CD4-positive, alpha-beta T cell treated with Interleukin-17A for 4 hours (primary cell): Measurements from ENCODE around the gene EFCAB6.
"Not testable (repeated sequence)": the region's sequence is repeated elsewhere in the genome, so short reads cannot be mapped to it uniquely, and the experiment has no call there.

Experiments
- DNase-seq: peaks from one replicate; pipeline ENCODE4 v3.0.0-alpha.2; 2020; ENCODE audit warnings: mixed read lengths

Gene EFCAB6

GRCh38 chr22:43698403-43698802, 113.7 kb downstream of the EFCAB6 start:
- no peak for DNase-seq

GRCh38 chr22:43697894-43698293, 114.2 kb downstream of the EFCAB6 start:
- DNase-seq: no peak

GRCh38 chr22:43693249-43693648, 118.9 kb downstream of the EFCAB6 start:
- DNase-seq: no peak

- no peak for DNase-seq
These were observed 122.7 kb downstream of the EFCAB6 start for GRCh38 chr22:43689356-43689755.

- DNase-seq: no peak
These were observed 129.3 kb downstream of the EFCAB6 start for GRCh38 chr22:43682851-43683250.

GRCh38 chr22:43681731-43682360, 130.3 kb downstream of the EFCAB6 start:
- no peak for DNase-seq

GRCh38 chr22:43670513-43670912, 141.6 kb downstream of the EFCAB6 start:
- no peak for DNase-seq

- DNase-seq: no peak
These were observed 142.9 kb downstream of the EFCAB6 start for GRCh38 chr22:43669190-43669589.

- DNase-seq: no peak
These were observed 144.4 kb downstream of the EFCAB6 start for GRCh38 chr22:43667656-43668055.

GRCh38 chr22:43666457-43666856, 145.6 kb downstream of the EFCAB6 start:
- DNase-seq: no peak

GRCh38 chr22:43658823-43659222, 153.3 kb downstream of the EFCAB6 start:
- DNase-seq: no peak

- not testable (repeated sequence) for DNase-seq
These were observed 155.5 kb downstream of the EFCAB6 start for GRCh38 chr22:43656581-43656980.

GRCh38 chr22:43654271-43654670, 157.8 kb downstream of the EFCAB6 start:
- DNase-seq: no peak

- no peak for DNase-seq
These were observed 159.3 kb downstream of the EFCAB6 start for GRCh38 chr22:43652845-43653244.

- no peak for DNase-seq
These were observed 168.7 kb downstream of the EFCAB6 start for GRCh38 chr22:43643387-43643786.

GRCh38 chr22:43642319-43643206, 169.5 kb downstream of the EFCAB6 start:
- no peak for DNase-seq

- no peak for DNase-seq
These were observed 172.7 kb downstream of the EFCAB6 start for GRCh38 chr22:43639228-43639948.

GRCh38 chr22:43637275-43638260, 174.5 kb downstream of the EFCAB6 start:
- no peak for DNase-seq

- DNase-seq: no peak
These were observed 176.0 kb downstream of the EFCAB6 start for GRCh38 chr22:43636086-43636485.

GRCh38 chr22:43635101-43635500, 177.0 kb downstream of the EFCAB6 start:
- no peak for DNase-seq

- DNase-seq: no peak
These were observed 177.8 kb downstream of the EFCAB6 start for GRCh38 chr22:43634316-43634715.

- DNase-seq: no peak
These were observed 178.3 kb downstream of the EFCAB6 start for GRCh38 chr22:43633631-43634285.
